HepG2 (cell line): ENCODE measurements around the gene MAB21L4. TPM values are rescaled to one million over a fixed set of nuclear protein-coding genes. Genes with fewer than 3 reads are reported as not detected.
A peak's percentile ranks its signal among the peaks of the same experiment; 100 is the strongest.

ENCODE experiments used
- AKAP8 ChIP-seq: sonication (generic); formaldehyde crosslinking; IDR thresholded peaks from 2 replicates; pipeline ENCODE4 v1.5.1; 2020; ENCODE audit warnings: mild to moderate bottlenecking, missing genetic modification reagents
- CBFB ChIP-seq: sonication (generic); formaldehyde crosslinking; IDR thresholded peaks from 2 replicates; pipeline ENCODE4 v1.4.0; 2020; ENCODE audit warnings: missing genetic modification reagents
- CC2D1A ChIP-seq: sonication (generic); formaldehyde crosslinking; IDR thresholded peaks from 2 replicates; pipeline ENCODE4 v1.8.1; 2023; ENCODE audit warnings: mild to moderate bottlenecking, missing genetic modification reagents
- CREB1 ChIP-seq, 2 experiments: fragments of 450-650 bp in 1 of 2; IDR thresholded peaks; 2 replicates each; pipeline ENCODE4 v1.6.1; 2016 to 2017; ENCODE audit warnings: control low read depth in 1 of 2, mild to moderate bottlenecking in 1 of 2, missing compliant biosample characterization in 1 of 2, missing genetic modification characterization in 1 of 2
- DR1 ChIP-seq: sonication (generic); formaldehyde crosslinking; IDR thresholded peaks from 2 replicates; pipeline ENCODE4 v1.8.0; 2021; ENCODE audit warnings: mild to moderate bottlenecking, missing genetic modification reagents, inconsistent platforms
- FOXK2 ChIP-seq: fragments of 450-650 bp; IDR thresholded peaks from 2 replicates; pipeline ENCODE4 v1.6.1; 2016
- HCFC1 ChIP-seq: fragments of 150-350 bp; IDR thresholded peaks from 2 replicates; pipeline ENCODE4 v1.6.1; 2014; ENCODE audit warnings: low read depth, low read length
- KAT8 ChIP-seq: IDR thresholded peaks from 2 replicates; pipeline ENCODE4 v1.6.1; 2016; ENCODE audit warnings: missing genetic modification reagents, missing compliant biosample characterization
- MAFK ChIP-seq, 2 experiments: IDR thresholded peaks in 1 of 2; conservative IDR thresholded peaks in 1 of 2; 2 replicates each; pipeline ENCODE4 v1.6.1; 2011; ENCODE audit warnings: improper control_type of control experiment in 2 of 2, low read length in 2 of 2
- MTF2 ChIP-seq: sonication (generic); formaldehyde crosslinking; IDR thresholded peaks from 2 replicates; pipeline ENCODE4 v1.5.0; 2020; ENCODE audit warnings: missing genetic modification reagents, borderline replicate concordance
- NFYB ChIP-seq: sonication (generic); formaldehyde crosslinking; IDR thresholded peaks from 2 replicates; pipeline ENCODE4 v1.4.0; 2020; ENCODE audit warnings: missing genetic modification reagents
- NR1H2 ChIP-seq: sonication (generic); formaldehyde crosslinking; IDR thresholded peaks from 2 replicates; pipeline ENCODE4 v1.8.1; 2022; ENCODE audit warnings: low read depth, missing genetic modification reagents, borderline replicate concordance
- ONECUT2 ChIP-seq: sonication (generic); formaldehyde crosslinking; IDR thresholded peaks from 2 replicates; pipeline ENCODE4 v1.4.0; 2020; ENCODE audit warnings: missing genetic modification reagents
- RBAK ChIP-seq: sonication (generic); formaldehyde crosslinking; IDR thresholded peaks from 2 replicates; pipeline ENCODE4 v1.5.1; 2020; ENCODE audit warnings: mild to moderate bottlenecking, missing genetic modification reagents
- SIN3A ChIP-seq: IDR thresholded peaks from 2 replicates; pipeline ENCODE4 v1.6.1; 2011; ENCODE audit warnings: low read depth, mild to moderate bottlenecking, control low read depth, low read length, borderline replicate concordance
- SIX1 ChIP-seq: sonication (generic); formaldehyde crosslinking; IDR thresholded peaks from 2 replicates; pipeline ENCODE4 v1.4.0; 2020; ENCODE audit warnings: missing genetic modification reagents, borderline replicate concordance
- ZBTB44 ChIP-seq: sonication (generic); formaldehyde crosslinking; IDR thresholded peaks from 2 replicates; pipeline ENCODE4 v1.4.0; 2020; ENCODE audit warnings: missing genetic modification reagents
- ZFP1 ChIP-seq: IDR thresholded peaks from 2 replicates; pipeline ENCODE4 v1.6.1; 2016
- ZIK1 ChIP-seq: sonication (generic); formaldehyde crosslinking; IDR thresholded peaks from 2 replicates; pipeline ENCODE4 v1.5.0; 2020; ENCODE audit warnings: mild to moderate bottlenecking, low read depth, missing genetic modification reagents, borderline replicate concordance
- ZNF354B ChIP-seq: sonication (generic); formaldehyde crosslinking; IDR thresholded peaks from 2 replicates; pipeline ENCODE4 v1.8.0; 2022; ENCODE audit warnings: mild to moderate bottlenecking, missing genetic modification reagents
- ZNF513 ChIP-seq: sonication (generic); formaldehyde crosslinking; conservative IDR thresholded peaks from 2 replicates; pipeline ENCODE4 v1.5.0; 2020; ENCODE audit warnings: missing genetic modification reagents
- ZNF709 ChIP-seq: sonication (generic); formaldehyde crosslinking; IDR thresholded peaks from 2 replicates; pipeline ENCODE4 v1.5.0; 2020; ENCODE audit warnings: mild to moderate bottlenecking, missing genetic modification reagents
- ZNF841 ChIP-seq: sonication (generic); formaldehyde crosslinking; IDR thresholded peaks from 2 replicates; pipeline ENCODE4 v1.8.1; 2023; ENCODE audit warnings: missing genetic modification reagents, borderline replicate concordance
- ZNF850 ChIP-seq: sonication (generic); formaldehyde crosslinking; conservative IDR thresholded peaks from 2 replicates; pipeline ENCODE4 v1.9.0; 2021; ENCODE audit warnings: mild to moderate bottlenecking, missing genetic modification reagents
- ZSCAN22 ChIP-seq: sonication (generic); formaldehyde crosslinking; IDR thresholded peaks from 2 replicates; pipeline ENCODE4 v1.4.0; 2020; ENCODE audit warnings: mild to moderate bottlenecking, missing genetic modification reagents
- polyA plus RNA-seq, 8 experiments: library from polyadenylated mRNA; depleted of rRNA in 3 of 8; stranded (reverse) in 7 of 8; unstranded in 1 of 8; fragments of >200 nt; fragmentation: Illumina TruSeq in 4 of 8; extraction: Trizol in 4 of 8; gene quantifications; 2 replicates each; pipeline versions ENCODE4 v1.2.1 to v1.2.3, GENCODE V29; 2011 to 2016; ENCODE audit warnings: low read depth in 4 of 8, missing spikeins in 1 of 8, mixed read lengths in 1 of 8; ENCODE audit not compliant: insufficient read depth in 1 of 8
- total RNA-seq, 5 experiments: library from RNA; depleted of rRNA; stranded (reverse); fragments of >200 nt; fragmentation: Illumina TruSeq; extraction: Trizol; gene quantifications; 2 replicates each; pipeline ENCODE4 v1.2.3, GENCODE V29; 2016; ENCODE audit warnings: low read depth in 1 of 5

MAB21L4 gene
- total and polyA plus RNA-seq, 2 of the 13 experiments (the other 11 are each of a cell fraction or from before 2014, with no cell fraction given): 3.0 to 14.0 TPM

- TF ChIP-seq NR1H2 (CRISPR knock-in tag): 0 out of 2 replicates have a peak, but pooled peaks have one; percentile 55
- no peak for TF ChIP-seq ZNF850 (CRISPR knock-in tag)
- TF ChIP-seq ZBTB44: peak; percentile 77; the same call in 1 of the 2 replicates
- no peak for TF ChIP-seq ZNF513 (CRISPR knock-in tag)
- peak; percentile 75 for TF ChIP-seq ZFP1 (CRISPR knock-in tag)
- TF ChIP-seq CREB1 (IDR thresholded peaks at IDR 0.05): peak; percentile 52; the same call in 1 of the 2 replicates
- no peak for TF ChIP-seq CREB1 (CRISPR knock-in tag; IDR thresholded peaks at IDR 0.05)
- TF ChIP-seq SIX1: peak; percentile 70; the same call in 1 of the 2 replicates
- peak; percentile 94 for TF ChIP-seq AKAP8 (CRISPR knock-in tag)
- no peak for TF ChIP-seq ZSCAN22
- TF ChIP-seq ONECUT2: no peak
- peak; percentile 75 for TF ChIP-seq NFYB (CRISPR knock-in tag)
- no peak for TF ChIP-seq HCFC1
- TF ChIP-seq CBFB (CRISPR knock-in tag): 0 out of 2 replicates have a peak, but pooled peaks have one; percentile 72
- peak; percentile 71; the same call in 1 of the 2 replicates for TF ChIP-seq RBAK (CRISPR knock-in tag)
- TF ChIP-seq ZNF841 (CRISPR knock-in tag): peak; percentile 80
- TF ChIP-seq DR1 (CRISPR knock-in tag): peak; percentile 93
- no peak for TF ChIP-seq ZNF354B
- peak; percentile 86 for TF ChIP-seq KAT8
- TF ChIP-seq SIN3A: peak; percentile 64; the same call in 1 of the 2 replicates
- TF ChIP-seq MTF2 (CRISPR knock-in tag): 0 out of 2 replicates have a peak, but pooled peaks have one; percentile 6
- peak; percentile 97 for TF ChIP-seq ZIK1
- TF ChIP-seq MAFK (conservative IDR thresholded peaks at IDR 0.05 in 1 of 2, IDR thresholded peaks at IDR 0.05 in 1 of 2; ENCODE audit: low read length in 2 of 2): no peak
- peak; percentile 99 for TF ChIP-seq ZNF709 (CRISPR knock-in tag)
- TF ChIP-seq CC2D1A (CRISPR knock-in tag): peak; percentile 59; the same call in 1 of the 2 replicates
- TF ChIP-seq FOXK2: no peak
Observed at GRCh38 chr2:240857039-240858008, 38.6 kb downstream of the MAB21L4 start (continued).
